Ovary (tissue), 3 donors: ENCODE measurements around the gene TRPT1.

ENCODE experiments used
- EP300 ChIP-seq: sonication (generic); formaldehyde crosslinking; IDR thresholded peaks from one replicate; pipeline ENCODE4 v1.6.1; 2017; ENCODE audit warnings: antibody characterized with exemption
- TF ChIP-seq, protein P1 (sequence below), 3 donors: fragments of 450-650 bp in 2 of 3; fragments of 200-600 bp in 1 of 3; IDR thresholded peaks; one replicate each; pipeline versions ENCODE4 v1.5.1 to v1.8.0; 2016 to 2022; ENCODE audit warnings: antibody characterized with exemption in 3 of 3, mild to moderate bottlenecking in 1 of 3
- donor health status: DM: no; HTN: no; CAD: no.

DNA sequence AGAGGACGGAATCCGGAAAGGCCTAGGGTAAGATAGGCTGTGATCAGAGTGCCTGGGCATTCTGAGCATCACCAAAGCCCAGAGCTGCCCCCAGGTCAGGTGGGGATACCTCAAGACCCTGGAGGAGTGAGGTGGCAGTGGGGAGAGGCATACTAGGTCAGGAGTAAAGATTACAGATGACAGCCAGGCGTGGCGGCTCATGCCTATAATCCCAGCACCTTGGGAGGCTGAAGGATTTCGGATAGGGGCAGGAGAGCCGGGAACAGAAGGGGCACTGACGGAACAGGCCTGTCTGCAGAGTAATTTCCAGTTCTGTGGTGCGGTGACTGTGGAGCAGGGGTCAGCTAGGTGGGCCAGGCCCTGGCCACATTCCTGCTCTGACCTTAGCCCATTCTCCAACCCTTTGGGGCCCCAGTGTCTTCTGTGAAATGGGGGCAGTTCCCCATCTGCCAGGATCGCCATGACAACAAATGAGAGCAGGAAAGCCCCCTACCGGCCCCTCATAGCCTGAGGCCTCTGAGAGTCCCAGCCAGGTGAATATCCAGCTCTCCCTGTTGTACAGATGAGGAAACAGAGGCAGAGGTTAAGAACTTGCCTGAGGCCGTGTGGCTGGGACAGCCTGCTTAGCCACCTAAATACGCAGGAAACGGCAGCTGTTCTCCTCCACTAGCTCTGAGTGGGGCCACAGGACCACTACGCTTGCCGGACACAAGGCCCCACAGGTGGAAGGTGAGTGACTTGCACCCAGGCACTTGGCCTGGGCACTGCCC, 49.2 kb upstream of the TRPT1 start:
- TF ChIP-seq, protein P1, sequence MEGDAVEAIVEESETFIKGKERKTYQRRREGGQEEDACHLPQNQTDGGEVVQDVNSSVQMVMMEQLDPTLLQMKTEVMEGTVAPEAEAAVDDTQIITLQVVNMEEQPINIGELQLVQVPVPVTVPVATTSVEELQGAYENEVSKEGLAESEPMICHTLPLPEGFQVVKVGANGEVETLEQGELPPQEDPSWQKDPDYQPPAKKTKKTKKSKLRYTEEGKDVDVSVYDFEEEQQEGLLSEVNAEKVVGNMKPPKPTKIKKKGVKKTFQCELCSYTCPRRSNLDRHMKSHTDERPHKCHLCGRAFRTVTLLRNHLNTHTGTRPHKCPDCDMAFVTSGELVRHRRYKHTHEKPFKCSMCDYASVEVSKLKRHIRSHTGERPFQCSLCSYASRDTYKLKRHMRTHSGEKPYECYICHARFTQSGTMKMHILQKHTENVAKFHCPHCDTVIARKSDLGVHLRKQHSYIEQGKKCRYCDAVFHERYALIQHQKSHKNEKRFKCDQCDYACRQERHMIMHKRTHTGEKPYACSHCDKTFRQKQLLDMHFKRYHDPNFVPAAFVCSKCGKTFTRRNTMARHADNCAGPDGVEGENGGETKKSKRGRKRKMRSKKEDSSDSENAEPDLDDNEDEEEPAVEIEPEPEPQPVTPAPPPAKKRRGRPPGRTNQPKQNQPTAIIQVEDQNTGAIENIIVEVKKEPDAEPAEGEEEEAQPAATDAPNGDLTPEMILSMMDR (IDR thresholded peaks at IDR 0.05), result no peak
- no peak for TF ChIP-seq EP300
